T-helper 17 cell (primary cell): Measurements from ENCODE around the gene IL4R. TPM values are rescaled to one million over a fixed set of nuclear protein-coding genes. Genes with fewer than 3 reads are reported as not detected.
"Not testable (repeated sequence)": the region's sequence is repeated elsewhere in the genome, so short reads cannot be mapped to it uniquely, and the experiment has no call there.

ENCODE experiments used
- ATAC-seq: fragments of 150-1000 bp; cut with Tn5 transposase; 2 replicates; pipeline ENCODE4 v1.10.0; 2021; ENCODE audit warnings: mild to moderate bottlenecking, moderate library complexity
- DNase-seq, 3 donors: peaks; one replicate each; pipeline versions ENCODE4 v3.0.0 to v3.0.0-alpha.2; 2020 to 2021
- H3K9me3 ChIP-seq: one replicate; pipeline ENCODE4 v1.7.0; 2013; ENCODE audit warnings: low read length, mild to moderate bottlenecking; ENCODE audit not compliant: control insufficient read depth, poor library complexity, severe bottlenecking
- H3K27ac Mint-ChIP-seq: one replicate; pipeline ENCODE4 v1.8.0; 2022; ENCODE audit warnings: mild to moderate bottlenecking, moderate library complexity, mixed read lengths
- H3K27me3 Mint-ChIP-seq: one replicate; pipeline ENCODE4 v1.8.0; 2022; ENCODE audit warnings: mixed read lengths
- H3K36me3 Mint-ChIP-seq: one replicate; pipeline ENCODE4 v1.8.0; 2022; ENCODE audit warnings: low read depth, mixed read lengths
- H3K4me1 Mint-ChIP-seq: one replicate; pipeline ENCODE4 v1.8.0; 2022; ENCODE audit warnings: mild to moderate bottlenecking, mixed read lengths
- H3K4me3 Mint-ChIP-seq: one replicate; pipeline ENCODE4 v1.8.0; 2022; ENCODE audit warnings: mild to moderate bottlenecking, moderate library complexity, mixed read lengths
- total RNA-seq, 4 donors: library from RNA in 2 of 4; stranded (reverse) in 2 of 4; gene quantifications; one replicate each; pipeline ENCODE4 v1.2.3 and lab custom pipeline; 2022 to 2026

The IL4R gene
- total RNA-seq, 2 donors from 2014 or later = 156 to 173 TPM

GRCh38 chr16:27321013-27321915 lies 7.5 kb downstream of the IL4R start:
- DNase-seq = no peak
- no peaks in the 10 kb centered on the region for H3K36me3 Mint-ChIP-seq
- peaks cover 59% of the 10 kb centered on the region for H3K4me1 Mint-ChIP-seq
- H3K27me3 Mint-ChIP-seq = no peaks in the 10 kb centered on the region
- peak overlapping the region; percentile 97 for H3K27ac Mint-ChIP-seq
- peak overlapping the region; percentile 61 for H3K4me3 Mint-ChIP-seq
- no peak for ATAC-seq
- no peaks in the 10 kb centered on the region for H3K9me3 ChIP-seq

DNA sequence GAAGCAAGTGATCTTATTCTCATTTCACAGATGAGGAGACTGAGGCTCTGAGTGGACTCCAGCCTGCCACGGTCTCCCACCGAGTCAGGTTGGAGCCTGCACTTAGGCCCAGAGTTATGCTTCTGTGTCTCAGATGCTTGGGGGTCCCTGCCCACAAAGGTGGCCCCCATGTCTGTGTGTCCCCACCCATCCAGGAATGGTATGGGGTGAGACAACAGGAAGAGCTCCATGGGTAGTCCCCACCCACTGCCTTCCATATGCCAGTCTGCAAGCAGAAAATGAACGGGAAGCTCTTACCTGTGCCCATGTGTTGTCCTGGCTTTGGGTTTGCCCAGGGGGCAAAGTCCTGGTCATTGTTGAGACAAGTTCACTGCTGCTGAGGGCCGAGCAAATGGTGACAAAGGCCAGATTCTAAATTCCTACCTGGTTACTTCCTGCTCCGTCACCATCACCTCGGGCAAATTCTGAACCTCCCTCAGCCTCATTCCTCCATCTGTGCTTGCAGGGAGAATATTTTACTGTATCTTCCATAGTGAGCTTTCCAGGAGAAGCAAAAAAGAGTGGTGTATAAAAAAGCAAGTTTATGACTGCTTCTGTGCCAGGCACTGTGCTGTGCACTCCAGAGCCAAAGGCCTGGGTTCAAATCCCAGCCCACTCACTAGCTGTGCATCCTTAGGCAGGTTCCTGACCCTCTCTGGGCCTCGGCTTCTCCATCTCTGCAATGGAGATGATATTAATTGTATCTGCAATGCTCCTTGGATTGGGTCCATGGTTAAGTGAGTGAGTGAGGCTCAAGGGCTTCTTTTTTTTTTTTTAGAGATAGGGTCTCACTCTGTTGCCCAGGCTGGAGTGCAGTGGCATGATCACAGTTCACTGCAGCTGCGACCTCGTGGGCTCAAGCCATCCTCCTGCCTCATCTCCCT lies 9.3 kb downstream of the IL4R start:
- DNase-seq (no peak), ATAC-seq (no peak)
- no peaks in the 10 kb centered on the region for H3K9me3 ChIP-seq
- Mint-ChIP-seq H3K36me3 (no peaks in the 10 kb centered on the region), H3K27ac (peak overlapping the region; percentile 97), H3K4me1 (peaks cover 57% of the 10 kb centered on the region), H3K27me3 (no peaks in the 10 kb centered on the region), H3K4me3 (peak overlapping the region; percentile 43)

- H3K36me3 Mint-ChIP-seq = no peaks in the 10 kb centered on the region
- no peaks in the 10 kb centered on the region for H3K9me3 ChIP-seq
- no peak for DNase-seq
- no peaks in the 10 kb centered on the region for H3K27me3 Mint-ChIP-seq
- ATAC-seq = no peak
- peak overlapping the region; percentile 97 for H3K27ac Mint-ChIP-seq
- no peak overlapping the region for H3K4me3 Mint-ChIP-seq
- peaks cover 52% of the 10 kb centered on the region for H3K4me1 Mint-ChIP-seq
These were observed 10.2 kb downstream of the IL4R start for GRCh38 chr16:27323781-27324561.

GRCh38 chr16:27324851-27325301 lies 11.1 kb downstream of the IL4R start:
- Mint-ChIP-seq H3K27ac (peak overlapping the region; percentile 97), H3K27me3 (no peaks in the 10 kb centered on the region), H3K4me1 (peaks cover 55% of the 10 kb centered on the region), H3K36me3 (peaks cover 3% of the 10 kb centered on the region), H3K4me3 (peak overlapping the region; percentile 19)
- no peak for ATAC-seq
- no peaks in the 10 kb centered on the region for H3K9me3 ChIP-seq
- no peak for DNase-seq

GRCh38 chr16:27325736-27326135 lies 12.0 kb downstream of the IL4R start:
- Mint-ChIP-seq H3K4me3 (peak overlapping the region; percentile 73), H3K4me1 (peaks cover 61% of the 10 kb centered on the region), H3K27ac (peak overlapping the region; percentile 97), H3K36me3 (peaks cover 3% of the 10 kb centered on the region), H3K27me3 (no peaks in the 10 kb centered on the region)
- ATAC-seq (no peak), DNase-seq (peak in 1 of 3 donors; percentile 0)
- H3K9me3 ChIP-seq = no peaks in the 10 kb centered on the region

DNA sequence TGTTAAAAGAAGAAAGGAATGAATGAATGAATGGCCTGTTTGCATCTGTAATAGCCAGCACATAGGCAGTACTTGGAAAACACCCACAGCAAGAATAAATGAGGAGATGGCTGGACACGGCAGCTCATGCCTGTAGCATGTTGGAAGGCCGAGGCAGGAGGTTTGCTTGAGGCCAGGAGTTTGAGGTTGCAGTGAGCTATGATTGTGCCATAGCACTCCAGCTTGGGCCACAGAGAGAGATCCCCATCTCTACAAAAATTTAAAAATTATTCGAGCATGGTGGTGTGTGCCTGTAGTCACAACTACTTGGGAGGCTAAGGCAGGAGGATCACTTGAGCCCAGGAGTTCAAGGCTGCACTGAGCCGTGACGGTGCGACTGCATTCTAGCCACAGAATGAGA lies 12.5 kb downstream of the IL4R start:
- no peak for ATAC-seq

GRCh38 chr16:27326738-27327585 lies 13.2 kb downstream of the IL4R start:
- H3K4me1 Mint-ChIP-seq = peaks cover 60% of the 10 kb centered on the region
- ATAC-seq = peak; percentile 47
- H3K27ac Mint-ChIP-seq = peak overlapping the region; percentile 97
- DNase-seq = peak in 2 of 3 donors; percentile 7 to 16
- H3K9me3 ChIP-seq = peaks cover 4% of the 10 kb centered on the region
- peak overlapping the region; percentile 73 for H3K4me3 Mint-ChIP-seq
- H3K27me3 Mint-ChIP-seq = no peaks in the 10 kb centered on the region
- H3K36me3 Mint-ChIP-seq = peaks cover 3% of the 10 kb centered on the region

More for the DNA sequence above, 12.5 kb downstream of the IL4R start:
- peaks cover 2% of the 10 kb centered on the region for H3K9me3 ChIP-seq
- Mint-ChIP-seq H3K27ac (peak overlapping the region; percentile 97), H3K27me3 (no peaks in the 10 kb centered on the region), H3K4me1 (peaks cover 59% of the 10 kb centered on the region), H3K36me3 (peaks cover 3% of the 10 kb centered on the region), H3K4me3 (peak overlapping the region; percentile 73)
- DNase-seq = no peak

GRCh38 chr16:27327586-27327915 lies 13.8 kb downstream of the IL4R start:
- no peak for ATAC-seq
- Mint-ChIP-seq H3K4me3 (peak overlapping the region; percentile 73), H3K36me3 (peaks cover 3% of the 10 kb centered on the region), H3K27ac (peak overlapping the region; percentile 97), H3K4me1 (peaks cover 56% of the 10 kb centered on the region), H3K27me3 (no peaks in the 10 kb centered on the region)
- no peak for DNase-seq
- H3K9me3 ChIP-seq = peaks cover 4% of the 10 kb centered on the region

DNA sequence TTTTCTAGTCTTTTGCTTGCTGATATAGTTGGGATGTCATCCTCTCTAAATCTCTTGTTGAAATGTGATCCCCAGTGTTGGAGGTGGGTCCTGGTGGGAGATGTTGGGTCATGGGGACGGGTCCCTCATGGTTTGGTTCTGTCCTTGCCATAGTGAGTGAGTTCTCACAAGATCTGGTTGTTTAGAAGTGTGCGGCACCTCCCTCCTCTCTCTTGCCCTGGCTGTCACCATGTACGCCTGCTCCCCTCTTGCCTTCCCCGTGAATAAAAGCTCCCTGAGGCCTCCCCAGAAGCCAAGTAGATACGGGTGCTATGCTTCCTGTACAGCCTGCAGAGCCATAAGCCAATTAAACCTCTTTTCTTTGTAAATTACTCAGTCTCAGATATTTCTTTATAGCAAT lies 15.2 kb downstream of the IL4R start:
- ATAC-seq (no peak), DNase-seq (no peak)
- Mint-ChIP-seq H3K27ac (peak overlapping the region; percentile 97), H3K4me3 (no peak overlapping the region), H3K36me3 (peaks cover 3% of the 10 kb centered on the region), H3K4me1 (peaks cover 49% of the 10 kb centered on the region), H3K27me3 (no peaks in the 10 kb centered on the region)
- peaks cover 4% of the 10 kb centered on the region for H3K9me3 ChIP-seq

DNA sequence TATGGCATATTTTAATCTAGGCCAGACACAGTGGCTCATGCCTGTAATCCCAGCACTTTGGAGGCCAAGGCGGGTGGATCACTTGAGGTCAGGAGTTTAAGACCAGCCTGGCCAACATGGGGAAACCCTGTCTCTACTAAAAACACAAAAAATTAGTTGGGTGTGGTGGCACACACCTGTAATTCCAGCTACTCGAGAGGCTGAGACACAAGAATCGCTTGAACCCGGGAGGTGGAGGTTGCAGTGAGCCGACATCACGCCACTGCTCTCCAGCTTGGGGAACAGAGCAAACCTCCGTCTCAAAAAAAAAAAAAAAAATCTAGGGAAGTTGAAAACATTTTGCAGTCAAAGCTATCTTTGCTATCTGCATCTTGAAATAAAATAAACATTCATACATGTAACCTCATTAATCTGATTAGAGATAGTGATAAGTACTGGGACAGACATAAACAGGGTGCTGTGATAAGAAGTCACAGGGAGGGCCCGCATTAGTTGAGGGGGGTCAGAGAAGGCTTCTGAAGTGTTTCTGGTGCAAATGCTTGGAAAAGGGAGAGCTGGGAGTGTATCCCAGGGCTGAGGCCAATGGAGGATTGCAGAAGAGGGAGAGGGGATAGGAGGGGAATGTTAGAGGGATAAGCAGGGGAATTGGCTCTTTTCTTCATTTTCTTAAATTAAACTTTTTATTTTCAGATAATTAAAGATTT lies 15.8 kb downstream of the IL4R start:
- peak; percentile 41 for ATAC-seq
- DNase-seq, H3K9me3 ChIP-seq, H3K36me3 Mint-ChIP-seq, H3K27me3 Mint-ChIP-seq: not testable (repeated sequence)
- H3K4me3 Mint-ChIP-seq = peak overlapping the region; percentile 74
- H3K4me1 Mint-ChIP-seq = peaks cover 54% of the 10 kb centered on the region
- H3K27ac Mint-ChIP-seq = peak overlapping the region; percentile 97

- DNase-seq = no peak
- Mint-ChIP-seq H3K4me3 (no peak overlapping the region), H3K27me3 (no peaks in the 10 kb centered on the region), H3K27ac (peak overlapping the region; percentile 97), H3K4me1 (peaks cover 55% of the 10 kb centered on the region), H3K36me3 (peaks cover 5% of the 10 kb centered on the region)
- ATAC-seq = peak; percentile 45
- peaks cover 4% of the 10 kb centered on the region for H3K9me3 ChIP-seq
These were observed 16.8 kb downstream of the IL4R start for GRCh38 chr16:27330542-27330941.
